Mesothelial cell of epicardium (in vitro differentiated cells): Measurements from ENCODE around the gene ID2. TPM values are rescaled to one million over a fixed set of nuclear protein-coding genes. Genes with fewer than 3 reads are reported as not detected.

Experiments
- DNase-seq, 2 experiments: peaks; one replicate each; pipeline ENCODE4 v3.0.0; 2021; ENCODE audit warnings: low spot score in 2 of 2; ENCODE audit not compliant: unreplicated experiment in 2 of 2
- H3K27ac Mint-ChIP-seq: 2 replicates; pipeline ENCODE4 v1.8.0; 2021; ENCODE audit warnings: mixed read lengths
- H3K27me3 Mint-ChIP-seq: 2 replicates; pipeline ENCODE4 v1.8.0; 2021; ENCODE audit warnings: low read depth, mixed read lengths
- H3K36me3 Mint-ChIP-seq: 2 replicates; pipeline ENCODE4 v1.8.0; 2021; ENCODE audit warnings: mixed read lengths
- H3K4me1 Mint-ChIP-seq: 2 replicates; pipeline ENCODE4 v1.8.0; 2021; ENCODE audit warnings: mixed read lengths
- H3K4me3 Mint-ChIP-seq: 2 replicates; pipeline ENCODE4 v1.8.0; 2021; ENCODE audit warnings: mild to moderate bottlenecking, moderate library complexity, mixed read lengths
- H3K9me3 Mint-ChIP-seq: 2 replicates; pipeline ENCODE4 v1.8.0; 2021; ENCODE audit warnings: mixed read lengths
- CTCF ChIP-seq: fragments of 200-600 bp; sonication (generic); IDR thresholded peaks from one replicate; pipeline ENCODE4 v1.5.0; 2021; ENCODE audit warnings: antibody characterized with exemption; ENCODE audit not compliant: unreplicated experiment
- total RNA-seq: library from RNA; stranded (reverse); gene quantifications from 3 replicates; pipeline ENCODE4 v1.2.1, GENCODE V29; 2021

Gene ID2
- total RNA-seq, 1 donor from 2014 or later: 240 TPM

GRCh38 chr2:8641301-8641965 is 40.4 kb upstream of the ID2 start:
- peaks cover 52% of the 10 kb centered on the region for H3K4me1 Mint-ChIP-seq
- H3K4me3 Mint-ChIP-seq: no peak overlapping the region
- peak overlapping the region; percentile 85 for H3K27ac Mint-ChIP-seq
- TF ChIP-seq CTCF: no peak
- no peak for DNase-seq
- no peaks in the 10 kb centered on the region for H3K27me3 Mint-ChIP-seq
- no peaks in the 10 kb centered on the region for H3K9me3 Mint-ChIP-seq
- H3K36me3 Mint-ChIP-seq: no peaks in the 10 kb centered on the region

DNA sequence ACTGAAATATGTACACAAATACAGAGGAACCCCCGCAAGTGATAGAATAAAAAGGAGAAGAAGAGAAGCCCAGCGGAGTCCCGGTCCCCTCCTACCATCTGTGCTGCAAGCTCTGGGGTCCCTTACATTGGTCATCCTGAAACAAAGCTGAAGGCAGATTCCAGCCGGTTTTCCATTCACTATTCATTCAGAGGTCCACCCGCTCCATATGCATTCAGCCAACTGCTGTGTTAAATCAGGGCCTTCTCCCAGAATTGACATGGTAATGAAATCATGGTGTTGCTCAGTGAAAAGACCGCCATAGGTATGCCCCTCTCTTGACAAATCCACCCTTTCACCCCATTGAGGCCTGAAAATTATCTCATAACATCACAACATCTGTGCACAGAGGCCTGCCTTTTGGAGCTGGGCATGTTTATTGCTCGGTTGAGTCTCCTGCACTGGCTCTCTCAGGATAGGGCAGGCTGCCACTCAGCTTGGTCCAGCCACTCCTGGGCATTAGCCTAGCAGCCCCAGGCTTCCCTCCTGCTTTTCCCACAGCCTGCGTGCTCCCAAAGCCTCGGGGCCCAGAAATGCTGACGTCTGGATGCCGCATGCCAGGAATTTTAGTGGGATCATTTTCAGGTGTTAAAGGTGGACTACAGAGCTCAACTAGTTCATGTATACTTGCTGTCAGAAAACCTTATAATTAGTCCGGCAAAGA is 39.3 kb upstream of the ID2 start:
- TF ChIP-seq CTCF: no peak
- Mint-ChIP-seq H3K4me3 (no peak overlapping the region), H3K9me3 (no peaks in the 10 kb centered on the region), H3K36me3 (no peaks in the 10 kb centered on the region), H3K27me3 (no peaks in the 10 kb centered on the region), H3K4me1 (peaks cover 41% of the 10 kb centered on the region), H3K27ac (peak overlapping the region; percentile 60)
- no peak for DNase-seq

DNA sequence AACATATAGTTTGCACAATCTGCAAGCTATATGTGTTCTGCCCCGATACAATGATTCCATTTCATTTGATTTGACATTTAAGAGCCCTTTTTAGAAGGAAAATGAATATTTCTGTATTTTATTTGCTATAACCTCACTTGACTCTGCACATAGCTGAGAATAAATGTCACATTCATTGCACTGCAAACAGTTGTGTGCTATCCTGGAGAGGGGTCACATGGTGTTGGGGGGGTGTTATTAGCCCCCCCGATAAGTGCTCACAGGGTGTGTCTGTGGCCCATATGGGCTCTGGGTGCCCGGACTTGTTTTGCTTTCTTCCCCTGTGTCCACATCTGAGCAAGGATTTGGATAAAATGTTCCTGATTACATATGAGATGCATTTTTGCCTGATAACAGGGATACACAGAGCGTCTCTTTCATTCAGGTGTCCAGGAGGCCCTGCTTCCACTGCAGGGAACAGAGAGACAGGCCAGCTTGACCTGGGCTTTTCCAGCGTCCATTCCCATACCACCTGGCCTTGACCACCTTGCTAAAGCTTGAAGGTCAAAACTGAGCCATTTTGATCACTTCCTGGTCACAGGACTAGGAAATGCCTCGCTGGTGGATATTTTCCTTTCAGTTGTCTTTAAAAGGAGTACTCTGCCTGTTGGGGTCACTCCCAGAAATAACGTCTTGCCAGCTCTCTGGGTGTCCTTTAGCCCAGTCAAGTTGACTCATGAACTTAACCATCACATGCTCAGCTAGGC is 38.4 kb upstream of the ID2 start:
- peaks cover 33% of the 10 kb centered on the region for H3K4me1 Mint-ChIP-seq
- H3K27me3 Mint-ChIP-seq: no peaks in the 10 kb centered on the region
- H3K9me3 Mint-ChIP-seq: no peaks in the 10 kb centered on the region
- TF ChIP-seq CTCF: no peak
- no peak for DNase-seq
- no peak overlapping the region for H3K27ac Mint-ChIP-seq
- no peaks in the 10 kb centered on the region for H3K36me3 Mint-ChIP-seq
- no peak overlapping the region for H3K4me3 Mint-ChIP-seq

- Mint-ChIP-seq H3K36me3 (no peaks in the 10 kb centered on the region), H3K9me3 (no peaks in the 10 kb centered on the region)
These were observed 37.9 kb upstream of the ID2 start for GRCh38 chr2:8643996-8644356.

GRCh38 chr2:8644605-8645175 is 37.2 kb upstream of the ID2 start:
- H3K27ac Mint-ChIP-seq: no peak overlapping the region
- no peaks in the 10 kb centered on the region for H3K9me3 Mint-ChIP-seq
- TF ChIP-seq CTCF: no peak
- no peak for DNase-seq
- H3K4me1 Mint-ChIP-seq: peaks cover 28% of the 10 kb centered on the region
- H3K36me3 Mint-ChIP-seq: no peaks in the 10 kb centered on the region
- no peak overlapping the region for H3K4me3 Mint-ChIP-seq
- no peaks in the 10 kb centered on the region for H3K27me3 Mint-ChIP-seq

More at GRCh38 chr2:8643996-8644356, 37.9 kb upstream of the ID2 start:
- TF ChIP-seq CTCF: no peak
- Mint-ChIP-seq H3K27me3 (no peaks in the 10 kb centered on the region), H3K4me3 (no peak overlapping the region), H3K4me1 (peaks cover 29% of the 10 kb centered on the region), H3K27ac (no peak overlapping the region)
- no peak for DNase-seq
